VCaP (cell line): ENCODE measurements around the gene FBH1.
A peak's percentile ranks its signal among the peaks of the same experiment; 100 is the strongest.

Experiments
- H3K27ac ChIP-seq: fragments of 450-650 bp; 2 replicates; pipeline ENCODE4 v1.5.1; 2017
- CTCF ChIP-seq: fragments of 450-650 bp; conservative IDR thresholded peaks from 2 replicates; pipeline ENCODE4 v1.5.1; 2017; ENCODE audit warnings: mild to moderate bottlenecking, moderate library complexity

The FBH1 gene

GRCh38 chr10:5970527-5970926, 80.5 kb downstream of the FBH1 start:
- no peak for TF ChIP-seq CTCF
- no peak overlapping the region for H3K27ac ChIP-seq

DNA sequence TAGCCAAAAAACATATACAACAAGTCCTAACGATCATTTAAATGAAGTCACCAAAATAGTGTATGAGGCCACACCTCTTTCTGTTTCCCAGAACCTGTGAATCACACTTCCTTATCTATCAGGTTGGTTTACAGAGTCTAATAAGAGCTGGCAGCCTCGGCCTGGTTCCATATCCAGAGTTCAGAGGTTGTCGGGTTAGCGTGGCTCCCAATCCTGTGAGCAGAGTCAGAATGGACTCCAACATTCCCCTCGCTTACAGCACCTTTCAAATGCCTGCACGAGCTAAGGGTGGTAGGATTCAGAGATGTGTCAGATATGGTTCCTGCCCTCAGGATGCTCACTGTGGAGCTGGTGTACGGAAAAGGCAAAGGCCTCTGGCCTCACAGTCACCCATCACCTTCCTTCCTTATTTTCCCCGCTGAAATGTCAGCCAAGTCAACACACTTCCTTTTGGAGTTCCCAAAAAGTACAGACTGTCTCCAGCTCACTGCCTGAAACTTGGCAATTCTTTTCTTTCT, 81.3 kb downstream of the FBH1 start:
- H3K27ac ChIP-seq, result peak overlapping the region; percentile 50
- TF ChIP-seq CTCF, result no peak

DNA sequence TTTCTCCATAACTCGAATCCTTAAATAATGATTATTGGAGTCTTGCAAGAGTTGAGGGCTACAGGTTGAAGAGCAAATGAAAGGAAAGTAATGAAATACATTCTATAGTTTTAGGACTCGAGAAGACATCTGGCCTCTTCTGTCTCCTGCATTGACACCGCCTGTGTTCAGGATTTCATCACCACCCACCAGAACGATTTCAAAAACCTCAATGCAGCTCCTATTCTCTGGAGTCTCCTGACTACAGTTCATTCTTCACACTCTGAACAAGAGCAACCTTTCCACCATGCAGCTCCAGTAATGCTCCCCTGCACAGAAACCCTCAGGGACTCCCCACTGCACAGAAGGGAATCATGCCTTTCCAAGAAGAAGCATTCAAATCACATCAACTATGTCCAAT, 81.8 kb downstream of the FBH1 start:
- peak overlapping the region; percentile 50 for H3K27ac ChIP-seq
- no peak for TF ChIP-seq CTCF

DNA sequence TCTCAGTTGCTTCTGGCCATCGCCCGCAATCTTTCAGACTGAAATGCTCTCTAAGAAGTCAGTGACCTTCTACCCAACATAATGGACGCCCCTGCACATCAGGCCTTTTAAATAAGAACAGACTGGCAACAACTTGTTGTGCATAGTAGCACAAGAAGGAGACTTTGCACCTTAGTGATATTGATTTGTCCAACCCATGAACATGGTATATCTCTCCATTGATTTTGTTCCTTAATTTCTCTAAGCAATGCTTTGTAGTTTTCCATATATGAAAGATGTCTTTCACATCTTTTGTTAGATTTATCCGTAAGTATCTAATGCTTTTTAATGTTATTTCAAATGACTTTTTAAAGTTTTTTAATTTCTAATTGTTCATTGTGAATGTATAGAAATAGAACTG, 83.0 kb downstream of the FBH1 start:
- TF ChIP-seq CTCF, result no peak
- H3K27ac ChIP-seq, result no peak overlapping the region

GRCh38 chr10:5975641-5976473, 85.8 kb downstream of the FBH1 start:
- peak overlapping the region; percentile 79 for H3K27ac ChIP-seq
- no peak for TF ChIP-seq CTCF

GRCh38 chr10:5976512-5977470, 86.7 kb downstream of the FBH1 start:
- peak overlapping the region; percentile 79 for H3K27ac ChIP-seq
- no peak for TF ChIP-seq CTCF
